GM18870 (cell line): Measurements from ENCODE around the gene RPP40.

Source experiments
- ATAC-seq: cut with Tn5 transposase; IDR thresholded peaks from one replicate; pipeline ENCODE4 v1.9.1; 2021; ENCODE audit warnings: moderate library complexity; ENCODE audit not compliant: unreplicated experiment

The RPP40 gene

GRCh38 chr6:4971851-4972250, 32.0 kb downstream of the RPP40 start:
- no peak for ATAC-seq

GRCh38 chr6:4970739-4971395, 33.0 kb downstream of the RPP40 start:
- no peak for ATAC-seq

DNA sequence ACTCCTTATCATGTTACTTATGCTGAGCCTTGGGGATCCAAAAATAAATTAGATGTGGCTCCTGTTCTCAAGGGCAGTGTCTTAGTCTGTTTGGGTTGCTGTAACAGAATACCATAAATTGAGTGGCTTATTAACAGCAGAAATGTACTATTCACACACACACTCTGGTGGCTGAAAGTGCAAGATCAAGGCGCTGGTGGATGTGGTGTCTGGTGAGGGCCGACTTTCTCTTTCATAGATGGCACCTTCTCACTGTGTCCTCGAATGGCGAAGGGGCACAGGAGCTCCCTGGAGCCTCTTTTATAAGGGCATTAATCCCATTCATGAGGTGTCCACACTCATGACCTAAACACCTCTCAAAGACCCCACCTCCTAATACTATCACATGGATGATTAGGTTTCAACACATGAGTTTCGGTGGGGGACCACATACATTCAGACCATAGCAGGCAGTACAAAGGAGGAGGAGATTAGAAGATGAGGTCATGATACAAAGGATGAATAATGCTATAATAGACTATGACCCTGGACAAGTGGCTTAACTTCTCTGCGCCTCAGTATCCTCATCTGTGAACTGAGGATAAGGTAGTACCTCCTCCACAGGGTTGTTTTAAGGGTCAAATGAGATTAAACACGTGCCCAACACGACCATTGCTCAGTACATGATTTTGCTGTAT, 34.1 kb downstream of the RPP40 start:
- no peak for ATAC-seq

DNA sequence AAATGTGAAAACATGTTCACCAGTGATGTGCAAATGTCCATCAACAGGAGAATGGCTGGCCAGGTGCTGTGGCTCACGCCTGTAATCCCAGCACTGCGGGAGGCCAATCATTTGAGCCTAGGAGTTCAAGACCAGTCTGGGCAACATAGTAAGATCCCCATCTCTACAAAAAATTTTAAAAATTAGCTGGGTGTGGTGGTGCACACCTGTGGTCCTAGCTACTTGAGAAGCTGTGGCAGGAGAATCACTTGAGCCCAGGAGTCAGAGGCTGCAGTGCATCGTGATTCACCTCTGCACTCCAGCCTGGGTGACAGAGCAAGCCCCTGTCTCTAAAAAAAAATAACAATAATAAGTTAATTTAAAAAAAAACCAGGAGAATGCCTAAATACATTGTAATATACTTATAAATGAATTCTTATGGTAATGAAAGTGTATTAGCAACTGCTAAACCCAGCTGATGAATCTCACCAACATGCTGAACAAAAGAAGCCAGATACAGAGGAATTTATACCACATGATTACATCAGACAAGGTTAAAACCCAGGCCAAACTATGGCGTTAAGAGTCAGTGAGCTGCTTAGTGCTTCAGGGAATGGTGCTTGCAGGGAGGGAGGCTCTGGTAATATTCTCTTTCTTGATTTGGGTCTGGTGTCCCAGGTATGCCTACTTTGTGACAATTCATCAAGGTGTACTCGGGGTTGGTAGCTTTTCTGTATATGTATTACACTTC, 36.4 kb downstream of the RPP40 start:
- ATAC-seq, result no peak

DNA sequence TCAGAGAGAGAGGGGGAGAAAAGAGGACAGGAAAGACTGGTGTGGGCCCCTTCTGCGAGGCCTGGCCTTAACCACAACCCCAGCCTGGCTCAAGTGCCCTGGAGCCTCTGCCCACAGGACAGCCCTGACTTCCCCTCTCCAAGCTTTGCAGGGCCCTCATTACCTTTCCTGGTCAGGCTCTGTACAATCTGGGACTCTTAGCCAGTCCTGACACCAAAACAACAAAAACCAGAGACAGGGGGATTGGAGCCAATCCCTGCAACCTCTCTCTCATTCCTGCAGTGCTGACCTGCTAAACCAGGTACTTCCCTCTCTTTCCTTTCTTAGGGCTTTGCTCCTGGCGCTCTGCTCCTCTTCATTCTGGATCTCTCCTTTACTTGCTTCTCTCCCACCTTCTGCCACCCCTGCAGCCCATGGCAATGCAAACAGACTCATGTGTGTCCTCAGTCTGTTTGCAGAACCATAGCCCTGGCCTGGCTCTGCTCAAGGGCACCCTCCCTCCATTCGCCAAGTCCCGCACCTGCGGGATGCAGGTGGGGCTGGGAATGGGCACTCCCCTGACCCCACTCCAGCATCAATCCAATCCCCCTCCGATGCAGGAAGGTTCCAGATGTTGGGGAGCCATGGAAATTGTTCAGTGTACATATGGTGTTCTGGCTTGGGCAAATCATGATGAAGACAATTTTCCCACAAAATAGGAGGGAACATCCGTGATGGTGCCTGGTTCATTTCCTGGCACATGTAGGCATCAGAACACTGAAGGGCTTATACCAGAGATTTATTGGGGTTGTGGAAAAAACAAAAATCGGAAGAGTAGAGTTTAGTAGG, 38.1 kb downstream of the RPP40 start:
- ATAC-seq, result no peak

GRCh38 chr6:4964675-4965561, 38.9 kb downstream of the RPP40 start:
- no peak for ATAC-seq

GRCh38 chr6:4962905-4963304, 40.9 kb downstream of the RPP40 start:
- ATAC-seq, result no peak

DNA sequence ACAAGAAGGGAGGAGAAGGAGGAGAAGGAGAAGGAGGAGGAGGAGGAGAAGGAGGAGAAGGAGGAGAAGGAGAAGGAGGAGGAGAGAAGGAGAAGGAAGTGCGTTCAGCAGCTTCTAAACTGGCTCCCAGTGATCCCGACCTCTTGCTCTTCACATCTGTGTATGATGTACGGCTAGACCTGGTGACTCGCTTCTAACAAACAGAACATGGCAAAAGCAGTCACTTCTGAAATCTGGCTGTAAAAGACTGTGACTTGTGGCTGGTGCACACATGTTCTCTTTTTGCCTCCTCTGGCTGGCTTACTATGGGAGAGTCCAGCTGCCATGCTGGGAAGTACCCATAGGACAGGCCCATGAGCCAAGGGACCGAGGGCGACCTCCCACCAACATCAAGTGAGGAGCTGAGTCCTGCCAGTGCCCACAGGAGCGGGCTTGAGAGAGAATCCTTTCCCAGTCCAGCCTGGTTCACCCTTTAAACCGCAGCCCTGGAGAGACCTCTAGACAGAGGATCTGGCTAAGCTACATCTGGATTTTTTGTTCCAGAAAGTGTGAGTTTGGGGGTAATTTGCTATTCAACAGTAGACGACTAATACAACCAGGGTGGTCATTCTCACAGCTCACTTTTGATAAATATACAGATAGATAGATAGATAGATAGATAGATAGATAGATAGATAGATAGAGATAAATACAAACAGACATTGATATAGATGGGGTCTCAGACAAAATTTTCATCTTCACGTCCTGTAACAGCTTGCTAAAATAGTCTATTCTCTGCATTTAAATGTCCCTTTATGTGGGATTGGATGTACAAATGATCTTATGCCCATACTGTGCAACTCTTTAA, 42.3 kb downstream of the RPP40 start:
- ATAC-seq, result no peak

- ATAC-seq, result no peak
Measured at GRCh38 chr6:4958624-4959023, 45.2 kb downstream of the RPP40 start.

DNA sequence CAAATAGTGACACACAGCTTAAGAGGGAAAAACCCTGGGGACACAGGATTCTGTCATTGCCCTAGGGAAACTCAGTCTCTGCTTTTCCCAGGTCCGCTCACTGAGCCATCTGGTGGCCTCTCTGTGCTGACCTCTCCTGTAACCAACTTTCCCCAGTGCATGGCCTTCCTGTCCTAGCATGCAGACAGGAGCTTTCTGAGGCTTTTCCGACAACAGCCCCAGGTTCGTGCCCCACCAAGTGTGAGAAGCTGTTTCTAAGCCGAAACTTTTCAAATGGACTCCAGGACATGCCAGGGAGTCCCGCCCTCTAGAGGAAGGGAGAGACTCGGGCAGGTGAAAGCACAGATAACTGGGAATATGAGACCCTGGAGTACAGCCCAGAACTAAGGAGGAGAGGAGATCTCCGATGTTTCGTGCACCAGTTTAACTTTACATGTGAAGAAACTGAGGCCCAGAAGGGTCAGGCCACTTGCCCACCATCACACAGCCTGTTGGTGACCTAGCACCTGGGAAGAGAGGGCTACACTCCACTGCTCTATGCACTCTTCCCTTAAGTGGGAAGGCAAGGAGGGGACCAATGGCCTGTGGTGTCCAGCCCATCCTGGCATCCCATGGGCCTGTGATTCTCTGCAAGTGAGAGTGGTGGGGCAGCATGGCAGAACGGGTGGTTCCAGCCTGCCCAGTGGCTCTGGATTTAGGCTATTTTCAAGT, 46.2 kb downstream of the RPP40 start:
- no peak for ATAC-seq

- ATAC-seq, result no peak
Measured at GRCh38 chr6:4956625-4957024, 47.2 kb downstream of the RPP40 start.

DNA sequence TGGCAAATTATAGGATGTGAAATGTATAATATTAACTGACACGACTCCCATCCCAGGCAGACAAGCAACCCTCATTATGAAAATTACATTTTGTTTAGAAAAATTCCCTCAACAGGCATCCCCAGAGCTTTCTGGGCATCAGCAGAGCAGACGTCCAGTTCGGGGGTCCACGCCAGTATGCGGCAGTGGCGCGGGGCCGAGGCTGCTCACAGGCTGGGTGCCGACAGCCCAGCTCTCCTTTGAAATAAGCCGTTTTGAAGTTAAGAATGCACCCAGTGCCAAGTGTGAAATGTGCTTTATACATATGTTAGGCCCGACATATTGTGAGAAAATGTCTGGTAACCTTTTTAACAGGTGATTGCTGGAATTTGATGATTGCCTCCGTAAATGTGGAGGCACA, 50.4 kb downstream of the RPP40 start:
- ATAC-seq, result no peak

GRCh38 chr6:4950836-4951533, 52.9 kb downstream of the RPP40 start:
- ATAC-seq, result no peak

- ATAC-seq, result no peak
Measured at GRCh38 chr6:4950076-4950475, 53.8 kb downstream of the RPP40 start.

- ATAC-seq, result no peak
Measured at GRCh38 chr6:4948781-4949450, 54.9 kb downstream of the RPP40 start.

- ATAC-seq, result no peak
Measured at GRCh38 chr6:4947716-4948115, 56.1 kb downstream of the RPP40 start.

DNA sequence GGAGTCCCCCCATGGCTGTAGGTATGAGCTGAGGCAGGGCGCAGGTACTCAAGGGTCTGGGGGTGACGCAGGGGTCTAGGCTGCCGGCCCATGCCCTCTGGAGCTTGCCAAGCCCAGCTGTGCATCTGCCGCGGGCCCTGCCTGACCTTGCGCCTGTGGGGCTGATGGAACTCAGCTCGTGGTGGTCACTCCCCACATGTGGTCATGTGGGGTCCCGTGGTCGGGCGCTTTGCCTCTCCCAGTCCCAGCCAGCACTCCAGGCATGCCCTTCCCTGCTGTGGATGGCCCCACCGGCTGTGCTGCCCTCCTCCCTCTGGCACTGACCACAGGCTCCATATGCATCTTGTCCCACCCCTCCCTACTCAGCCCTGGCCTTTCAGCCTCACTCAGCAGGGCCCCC, 57.3 kb downstream of the RPP40 start:
- no peak for ATAC-seq
